ENCODE measurements around the gene NLGN4X.

GRCh38 chrX:5936438-5936837, 292.2 kb downstream of the NLGN4X start:
- TF ChIP-seq CTCF (IDR thresholded peaks at IDR 0.05) (no peak), POLR2A (IDR thresholded peaks at IDR 0.05) (no peak), EP300 (IDR thresholded peaks at IDR 0.05) (no peak)
